Nucleus accumbens (tissue), 56 donors: ENCODE results near the gene FBXO22.
"Not testable (repeated sequence)": the region's sequence is repeated elsewhere in the genome, so short reads cannot be mapped to it uniquely, and the experiment has no call there.

Experiments used
- DNase-seq, 56 donors: peaks; one replicate each; lab custom pipeline; 2025; lab: John Stamatoyannopoulos, UW

Gene FBXO22

DNA sequence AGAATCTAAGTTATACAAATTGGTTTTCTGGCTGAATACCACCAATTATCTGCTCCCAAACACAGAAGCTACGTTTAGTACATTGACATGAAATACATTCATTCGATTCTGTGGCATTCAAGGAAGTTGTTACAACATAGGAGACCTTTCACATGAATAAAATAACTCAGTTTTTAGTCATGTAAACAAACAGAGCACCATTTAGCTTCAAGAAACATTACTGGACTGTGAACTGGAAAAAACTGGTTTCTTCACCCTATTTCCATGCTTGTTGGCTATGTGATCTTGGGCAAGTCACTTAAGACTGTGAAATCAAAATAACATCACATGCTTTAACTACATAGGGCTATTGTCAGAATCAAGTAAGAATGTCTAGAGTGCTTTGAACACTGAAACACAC is 62.4 kb downstream of the FBXO22 start:
- no peak for DNase-seq

DNA sequence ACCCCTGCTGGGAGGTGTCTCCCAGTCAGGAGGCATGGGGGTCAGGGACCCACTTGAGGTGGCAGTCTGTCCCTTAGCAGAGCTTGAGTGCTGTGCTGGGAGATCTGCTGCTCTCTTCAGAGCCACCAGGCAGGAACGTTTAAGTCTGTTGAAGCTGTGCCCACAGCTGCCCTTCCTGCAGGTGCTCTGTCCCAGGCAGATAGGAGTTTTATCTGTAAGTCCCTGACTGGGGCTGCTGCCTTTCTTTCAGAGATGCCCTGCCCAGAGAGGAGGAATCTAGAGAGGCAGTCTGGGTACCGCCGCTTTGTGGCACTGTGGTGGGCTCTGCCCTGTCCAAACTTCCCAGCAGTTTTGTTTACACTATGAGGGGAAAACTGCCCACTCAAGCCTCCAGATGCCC is 73.1 kb downstream of the FBXO22 start:
- DNase-seq, result not testable (repeated sequence)

DNA sequence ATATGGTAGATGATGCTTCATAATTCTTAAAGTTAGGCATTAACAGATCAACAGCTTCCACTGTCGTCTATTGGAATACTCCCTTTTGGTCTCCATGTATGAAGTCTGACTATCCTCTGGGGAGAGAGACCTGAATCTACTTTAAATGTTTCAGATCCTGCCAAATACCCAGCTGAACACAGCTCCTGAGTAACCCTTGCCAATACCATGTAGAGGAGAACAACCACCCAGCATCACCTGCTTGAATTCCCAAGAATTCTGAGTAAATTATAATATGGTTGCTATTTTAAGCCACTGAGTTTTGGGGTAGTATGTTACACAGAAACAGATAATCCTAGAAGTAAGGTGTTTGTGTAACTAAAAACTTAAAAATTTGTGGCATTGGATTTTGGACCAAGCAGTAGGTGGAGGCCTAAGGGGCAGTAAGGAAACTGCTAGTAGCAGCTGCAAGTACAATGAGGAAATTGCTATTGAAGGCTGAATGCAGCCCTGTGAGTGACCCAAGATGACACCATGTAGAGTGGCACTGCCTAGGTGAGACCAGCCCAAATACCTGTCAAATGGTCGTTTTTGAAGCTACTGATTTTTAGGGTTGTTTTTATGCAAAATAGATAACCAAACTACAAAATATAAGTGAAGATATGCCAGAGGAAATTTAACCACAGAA is 77.6 kb downstream of the FBXO22 start:
- DNase-seq, result no peak

DNA sequence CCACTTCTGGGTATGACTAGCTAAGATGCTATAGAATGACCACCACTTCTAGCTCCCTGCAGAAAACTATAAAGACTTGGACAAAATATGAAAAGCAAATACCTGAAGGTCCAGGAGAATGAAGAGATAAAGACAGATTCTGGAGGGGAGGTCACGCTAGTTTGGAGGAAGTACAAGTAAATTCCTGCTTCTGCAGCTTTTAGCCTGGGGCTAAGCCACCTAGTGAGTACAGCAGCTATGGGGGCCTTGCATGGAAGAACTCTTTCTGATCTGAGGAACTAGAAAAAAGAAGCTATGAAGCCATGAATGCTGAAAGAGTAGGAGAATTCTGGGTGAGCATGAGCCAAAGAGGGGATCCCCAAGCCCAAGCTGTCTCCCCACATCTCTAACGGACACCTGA is 78.8 kb downstream of the FBXO22 start:
- no peak for DNase-seq

DNA sequence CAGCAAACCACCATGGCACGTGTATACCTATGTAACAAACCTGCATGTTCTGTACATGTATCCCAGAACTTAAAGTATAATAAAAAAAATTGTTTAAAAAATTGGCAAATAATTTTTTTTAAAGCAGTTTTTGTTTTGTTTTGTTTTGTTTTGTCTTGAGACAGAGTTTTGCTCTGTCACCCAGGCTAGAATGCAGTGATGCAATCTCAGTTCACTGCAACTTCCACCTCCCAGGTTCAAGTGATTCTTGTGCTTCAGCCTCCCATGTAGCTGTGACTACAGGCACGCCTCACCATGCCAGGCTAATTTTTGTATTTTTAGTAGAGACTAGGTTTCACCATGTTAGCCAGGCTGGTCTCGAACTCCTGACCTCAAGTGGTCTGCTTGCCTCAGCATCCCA is 81.0 kb downstream of the FBXO22 start:
- not testable (repeated sequence) for DNase-seq

DNA sequence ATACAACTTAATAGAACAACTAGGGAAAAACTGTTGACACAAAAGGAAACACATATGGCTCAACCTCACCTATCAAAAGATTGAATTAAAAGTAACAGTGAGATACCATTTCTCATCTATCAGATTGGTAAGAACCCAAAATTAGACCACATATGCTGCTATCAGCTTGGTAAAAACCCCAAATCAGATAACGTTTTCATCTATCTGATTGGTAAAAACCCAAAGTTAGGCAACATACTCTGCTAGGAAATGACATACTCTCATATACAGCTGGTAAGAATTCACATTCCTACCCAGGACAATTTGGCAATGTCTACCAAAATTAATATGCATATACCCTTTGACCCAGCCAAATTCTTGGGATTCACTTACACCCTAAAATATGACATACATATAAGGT is 82.3 kb downstream of the FBXO22 start:
- no peak for DNase-seq

DNA sequence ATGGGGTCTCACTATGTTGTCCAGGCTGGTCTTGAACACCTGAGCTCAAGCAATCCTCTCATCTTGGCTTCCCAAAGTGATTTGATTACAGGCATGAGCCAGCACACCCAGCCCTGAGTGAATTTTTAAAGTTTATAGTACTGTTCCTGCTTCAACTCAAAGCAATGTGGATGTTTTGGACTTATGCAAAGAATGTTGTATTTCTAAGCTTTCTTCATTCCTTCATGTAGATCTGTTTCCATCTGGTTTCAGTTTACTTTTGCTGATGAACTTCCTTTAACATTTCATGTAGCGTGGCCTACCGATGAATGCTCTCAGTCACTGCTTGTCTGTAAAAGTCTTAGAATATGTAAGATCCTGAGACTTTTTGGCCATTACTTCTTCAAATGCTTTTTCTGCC is 85.4 kb downstream of the FBXO22 start:
- no peak for DNase-seq

DNA sequence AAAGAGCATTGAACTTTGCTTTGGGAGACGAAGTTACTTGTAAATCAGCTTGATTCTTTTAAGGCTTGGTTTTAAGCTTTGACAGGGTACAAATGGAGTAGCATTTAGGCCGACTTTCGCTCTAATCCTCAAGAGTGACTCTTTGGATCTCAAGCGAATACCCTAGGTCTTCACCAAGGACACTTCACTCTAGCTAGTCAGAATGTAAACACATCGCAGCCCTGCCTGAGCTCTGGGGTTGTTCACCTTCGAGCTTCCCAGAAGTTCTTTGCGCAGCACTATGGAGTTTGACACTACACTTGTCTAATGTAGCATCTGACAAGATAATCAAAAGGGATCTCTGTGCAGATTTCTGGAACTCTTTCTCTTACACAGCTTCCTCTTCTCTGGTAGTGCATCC is 86.2 kb downstream of the FBXO22 start:
- DNase-seq, result no peak
